Right lobe of liver (tissue), 6 donors: ENCODE results near the gene DNASE1. TPM values are rescaled to one million over a fixed set of nuclear protein-coding genes. Genes with fewer than 3 reads are reported as not detected.

Experiments used
- ATAC-seq, 4 donors: fragments of 200-7000 bp; cut with Tn5 transposase; one replicate each; pipeline ENCODE4 v1.9.1; 2020; ENCODE audit warnings: mild to moderate bottlenecking in 4 of 4, moderate library complexity in 4 of 4
- DNase-seq, 3 donors: peaks; one replicate each; pipeline ENCODE4 v3.0.0-alpha.2; 2020
- H3K27ac ChIP-seq, 3 donors: fragments of 200-600 bp; one replicate each; pipeline ENCODE4 v1.8.0; 2022
- H3K27me3 ChIP-seq, 2 donors: fragments of 200-600 bp; one replicate each; pipeline ENCODE4 v1.8.0; 2022
- H3K36me3 ChIP-seq, 4 donors: fragments of 200-600 bp; sonication (generic) in 1 of 4; one replicate each; pipeline versions ENCODE4 v1.5.1 to v1.8.0; 2017 to 2022; ENCODE audit warnings: control low read depth in 1 of 4
- H3K4me1 ChIP-seq, 4 donors: fragments of 200-600 bp; sonication (generic) in 1 of 4; one replicate each; pipeline versions ENCODE4 v1.5.1 to v1.8.0; 2017 to 2022; ENCODE audit warnings: control low read depth in 1 of 4
- H3K4me3 ChIP-seq, 3 donors: fragments of 200-600 bp; one replicate each; pipeline ENCODE4 v1.8.0; 2022
- H3K9me3 ChIP-seq, 4 donors: fragments of 200-600 bp; sonication (generic) in 1 of 4; one replicate each; pipeline versions ENCODE4 v1.5.1 to v1.8.0; 2017 to 2022; ENCODE audit warnings: control low read depth in 1 of 4
- CTCF ChIP-seq, 4 donors: fragments of 200-600 bp in 3 of 4; fragments of 450-650 bp in 1 of 4; IDR thresholded peaks; one replicate each; pipeline versions ENCODE4 v1.5.1 to v1.8.0; 2016 to 2022; ENCODE audit warnings: antibody characterized with exemption in 4 of 4, mild to moderate bottlenecking in 2 of 4
- POLR2A ChIP-seq: fragments of 450-650 bp; IDR thresholded peaks from one replicate; pipeline ENCODE4 v1.6.1; 2017; ENCODE audit warnings: antibody characterized with exemption, mild to moderate bottlenecking
- WGBS: methylation state at CpG from one replicate; pipeline ENCODE4 v1.1.6; 2018; ENCODE audit warnings: low coverage, low lambda C conversion rate; ENCODE audit not compliant: insufficient coverage; ENCODE audit errors: missing lambda C conversion rate; 5-methylcytosine and 5-hydroxymethylcytosine counted together
- intact Hi-C, 2 donors: fragments of 100-400 bp; cut with DNase I; formaldehyde crosslinking; loops; one replicate each; pipeline versions ENCODE4 v1.11.2 to v1.14.1; 2022
- total RNA-seq, 6 experiments: library from RNA; depleted of rRNA in 2 of 6; stranded (reverse); fragments of >200 nt in 2 of 6; fragmentation: NEBNext Ultra II Directional in 3 of 6; extraction: Animal tissue kit (Norgen Biotek cat#: 25700) in 3 of 6; gene quantifications; one replicate each; pipeline versions ENCODE4 v1.1.0 to v1.2.4, GENCODE V29; 2016 to 2023
- donor health status: DM: no; HTN: yes; CAD: no.
- donor health status: DM: no; HTN: no; CAD: no.
- donor health status: DM: no; HTN: no; CAD: no.
- donor health status: DM: no; HTN: yes; CAD: no.
- donor health status: DM: no; HTN: yes; CAD: no.

Gene DNASE1
- total RNA-seq, 6 experiments from 2014 or later = 1.4 to 6.2 (median 3.1) TPM

- Histone ChIP-seq H3K9me3 (no peaks in the 10 kb centered on the region), H3K4me3 (no peak overlapping the region), H3K27ac (no peak overlapping the region), H3K36me3 (peaks cover 0 to 9% (median 0%) of the 10 kb centered on the region in 4 donors), H3K27me3 (no peaks in the 10 kb centered on the region), H3K4me1 (peaks cover 0 to 7% (median 0%) of the 10 kb centered on the region in 4 donors)
- ATAC-seq (no peak), DNase-seq (peak in 2 of 3 donors; percentile 23 to 35)
- WGBS = 80% methylated on average over 6 of the region's 13 CpGs
- intact Hi-C loops = no loop called here
- no peak for TF ChIP-seq CTCF (IDR thresholded peaks at IDR 0.05)
- TF ChIP-seq POLR2A = no peak
Observed at GRCh38 chr16:3650631-3651265, 3.7 kb upstream of the DNASE1 start.

- no peak for TF ChIP-seq CTCF (IDR thresholded peaks at IDR 0.05)
- no peak for TF ChIP-seq POLR2A
- WGBS = 81% methylated on average over 8 of the region's 18 CpGs
- ATAC-seq (no peak), DNase-seq (peak in 2 of 3 donors; percentile 35 to 42)
- H3K9me3 ChIP-seq = no peaks in the 10 kb centered on the region
- peaks cover 0 to 14% (median 2%) of the 10 kb centered on the region in 4 donors for H3K36me3 ChIP-seq
- no peak overlapping the region for H3K4me3 ChIP-seq
- no peaks in the 10 kb centered on the region for H3K27me3 ChIP-seq
- no peak overlapping the region for H3K27ac ChIP-seq
- intact Hi-C loops = no loop called here
- no peaks in the 10 kb centered on the region for H3K4me1 ChIP-seq
Observed at GRCh38 chr16:3651461-3652372, 2.8 kb upstream of the DNASE1 start.

- DNase-seq = peak in 2 of 3 donors; percentile 37 to 45
- H3K4me1 ChIP-seq = no peaks in the 10 kb centered on the region
- H3K27me3 ChIP-seq = no peaks in the 10 kb centered on the region
- H3K9me3 ChIP-seq = no peaks in the 10 kb centered on the region
- ATAC-seq = no peak
- H3K36me3 ChIP-seq = peaks cover 0 to 23% (median 10%) of the 10 kb centered on the region in 4 donors
- H3K4me3 ChIP-seq = no peak overlapping the region
- intact Hi-C loops = no loop called here
- no peak overlapping the region for H3K27ac ChIP-seq
- 67% methylated on average over 3 of the region's 14 CpGs for WGBS
- TF ChIP-seq POLR2A (no peak), CTCF (IDR thresholded peaks at IDR 0.05) (no peak)
Observed at GRCh38 chr16:3652373-3653195, 1.9 kb upstream of the DNASE1 start.

- intact Hi-C loops = no loop called here
- Histone ChIP-seq H3K36me3 (peaks cover 0 to 47% (median 17%) of the 10 kb centered on the region in 4 donors), H3K4me3 (no peak overlapping the region), H3K9me3 (no peaks in the 10 kb centered on the region), H3K27me3 (no peaks in the 10 kb centered on the region), H3K27ac (no peak overlapping the region), H3K4me1 (no peaks in the 10 kb centered on the region)
- no peak for ATAC-seq
- TF ChIP-seq CTCF (IDR thresholded peaks at IDR 0.05) (no peak), POLR2A (no peak)
- 93% methylated on average over 5 of the region's 12 CpGs for WGBS
- DNase-seq = peak in 2 of 3 donors; percentile 45 to 49
Observed at GRCh38 chr16:3655030-3655395, 522 bp downstream of the DNASE1 start.
